ENCODE results near the gene OR5W2.
"Not testable (repeated sequence)": the region's sequence is repeated elsewhere in the genome, so short reads cannot be mapped to it uniquely, and the experiment has no call there.

The OR5W2 gene

DNA sequence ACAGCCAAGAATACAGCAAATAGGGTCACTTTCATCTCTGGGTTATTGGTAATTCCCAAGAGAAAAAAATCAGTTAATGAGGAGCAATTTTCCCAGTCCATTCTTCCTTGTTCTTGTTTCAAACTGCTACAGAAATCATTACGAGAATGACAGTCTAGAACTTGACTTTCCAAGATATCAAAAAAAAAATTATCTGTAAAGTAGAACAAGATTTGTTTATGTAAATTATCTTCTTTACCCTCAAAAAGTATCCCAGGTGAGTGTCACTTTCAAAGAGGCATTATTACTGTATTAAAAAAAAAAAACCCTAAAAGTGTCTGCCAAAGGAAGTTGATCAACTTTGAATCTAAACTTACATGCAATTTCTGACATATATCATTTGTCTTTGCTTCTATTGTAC is at the start of gene OR5W2:
OR5W2 (minus strand) TSS at position 101 of the 400 bp plus-strand sequence; CDS start at position 101, 0 bp downstream.
- DNase-seq: no peak

DNA sequence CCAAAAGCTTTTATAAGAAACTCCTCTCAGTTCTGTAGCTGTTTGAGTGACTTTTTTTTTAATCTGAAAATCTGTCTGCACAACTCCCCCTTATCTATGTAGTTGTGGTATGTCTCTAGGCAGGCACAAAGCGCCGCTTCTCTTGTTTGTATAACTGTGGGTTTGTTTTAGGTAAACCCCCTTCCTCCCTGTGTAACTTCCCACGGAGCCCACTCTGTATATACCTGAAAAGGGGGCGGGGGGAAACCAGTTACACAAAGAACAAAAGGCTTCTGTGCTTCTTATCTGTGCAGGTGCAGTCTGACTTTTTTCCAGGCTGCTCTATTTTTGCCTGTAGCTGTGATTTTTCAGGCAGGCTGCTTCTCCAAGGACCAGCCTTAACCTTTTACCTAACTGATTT is 42.1 kb upstream of the OR5W2 start:
- no peak for DNase-seq

GRCh38 chr11:55949330-55949729 is 34.9 kb upstream of the OR5W2 start:
- DNase-seq: no peak

DNA sequence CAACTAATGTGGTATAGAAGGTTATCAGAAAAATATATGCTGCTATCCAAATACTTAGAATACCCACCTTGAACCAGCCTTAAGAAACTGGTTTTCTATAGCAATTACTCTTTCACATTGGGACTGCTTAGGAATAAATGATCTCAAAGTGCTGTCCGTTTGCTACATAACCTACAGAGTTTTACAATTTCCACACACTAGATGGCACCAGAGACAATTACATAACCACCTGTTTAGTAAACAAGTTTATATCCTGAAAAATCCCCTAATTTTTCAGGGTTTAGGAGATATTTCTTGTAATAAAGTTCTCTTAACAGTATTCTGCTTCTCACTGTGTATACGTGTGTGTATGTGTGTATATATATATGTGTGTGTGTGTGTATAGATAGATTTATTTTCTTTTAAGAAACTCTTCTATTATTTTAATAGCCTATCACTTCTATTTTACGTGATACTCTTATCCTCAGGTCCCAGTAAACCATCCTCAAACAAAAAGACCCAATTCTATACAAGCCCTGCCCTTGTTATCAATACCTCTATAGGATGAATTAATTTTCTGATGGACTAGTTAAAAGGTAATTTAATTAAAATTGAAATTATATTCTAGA is 28.5 kb upstream of the OR5W2 start:
- no peak for DNase-seq

DNA sequence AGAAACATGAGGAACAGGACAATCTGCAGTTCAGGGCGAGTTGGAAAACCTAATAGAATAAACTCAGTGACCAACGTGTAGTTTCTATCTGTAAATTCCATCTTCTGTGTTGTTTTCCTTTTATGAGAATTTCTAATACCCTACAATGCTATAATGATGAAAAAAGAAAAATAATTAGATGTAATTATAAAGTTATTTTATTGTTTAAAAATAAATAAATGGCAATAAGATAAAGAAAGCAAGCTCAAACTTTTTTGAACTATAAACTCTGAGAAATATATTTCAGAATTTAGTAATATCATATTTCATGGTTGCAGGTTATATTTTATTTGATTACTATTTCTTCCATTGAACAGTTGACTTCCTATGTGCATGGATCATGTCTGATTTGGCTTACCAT is 21.9 kb upstream of the OR5W2 start, which contains the start of gene OR5I1:
OR5I1 (minus strand) TSS at position 101 of the 400 bp plus-strand sequence; CDS start at position 101, 0 bp downstream.
- DNase-seq: no peak

DNA sequence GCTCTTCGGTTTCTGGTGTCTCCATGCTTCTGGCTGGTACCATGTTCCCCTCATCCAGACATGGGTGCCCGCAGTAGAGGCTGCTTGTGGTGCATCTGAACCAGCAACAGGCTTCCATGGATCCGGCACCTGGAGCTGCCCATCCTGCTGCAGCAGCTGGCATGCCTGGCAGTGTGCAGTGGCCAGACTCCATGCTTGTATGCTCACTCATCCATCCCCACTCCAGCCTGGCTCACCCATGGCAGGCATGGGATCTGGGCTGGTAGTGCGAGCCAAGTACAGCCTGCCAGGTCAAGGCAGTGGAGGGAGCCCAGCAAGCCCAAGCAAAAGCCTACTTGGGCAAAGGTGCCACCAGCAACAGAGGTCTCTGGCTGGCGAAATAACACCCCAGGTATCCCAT is 6.2 kb upstream of the OR5W2 start:
- DNase-seq: no peak

GRCh38 chr11:55902308-55902707 is 12.1 kb downstream of the OR5W2 start:
- DNase-seq: no peak

DNA sequence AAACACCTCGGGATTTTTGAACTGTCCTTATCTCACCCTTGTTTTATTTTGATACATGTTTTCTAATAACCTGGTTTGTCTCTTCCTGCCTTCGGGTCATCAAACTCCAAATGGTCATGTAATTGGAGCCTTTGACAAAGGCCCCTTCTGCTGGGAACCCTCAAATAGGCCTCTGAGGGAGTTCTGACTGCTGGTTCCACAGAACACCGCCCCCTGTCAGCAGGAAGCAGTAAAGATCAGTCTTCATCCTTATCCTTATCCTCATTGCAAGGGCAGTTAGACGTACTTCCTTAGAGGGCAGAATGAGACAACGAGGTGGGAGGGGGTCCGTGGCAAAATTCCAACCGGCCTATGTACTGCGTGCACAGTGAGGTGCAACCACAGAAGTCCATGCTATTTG is 19.2 kb downstream of the OR5W2 start:
- DNase-seq: no peak

- DNase-seq: not testable (repeated sequence)
These were observed 28.9 kb downstream of the OR5W2 start for GRCh38 chr11:55885481-55885880.

GRCh38 chr11:55884995-55885394 is 29.4 kb downstream of the OR5W2 start:
- not testable (repeated sequence) for DNase-seq

DNA sequence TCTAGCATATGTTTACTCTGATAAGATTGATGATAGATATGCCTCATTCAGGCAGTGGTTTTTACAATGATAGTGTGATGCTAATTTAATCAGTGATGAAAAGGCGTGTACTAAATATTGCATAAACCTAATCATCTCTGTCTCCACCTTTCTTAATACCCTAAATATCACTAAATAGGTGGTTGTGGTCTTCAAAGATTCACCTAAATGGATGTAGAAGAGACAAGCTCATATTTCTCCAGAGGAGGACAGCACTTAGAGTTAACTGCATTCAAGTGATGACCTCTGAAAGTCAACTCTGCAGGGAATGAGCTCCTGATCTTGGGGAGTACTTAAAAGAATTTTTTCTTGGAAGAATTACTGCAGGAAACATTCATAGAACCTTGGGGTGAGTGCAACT is 31.4 kb downstream of the OR5W2 start, which contains the start of gene TRIM51:
TRIM51 (plus strand) TSS at position 301 of the 400 bp plus-strand sequence. CDS start 2,132 bp downstream, outside the sequence.
- not testable (repeated sequence) for DNase-seq

DNA sequence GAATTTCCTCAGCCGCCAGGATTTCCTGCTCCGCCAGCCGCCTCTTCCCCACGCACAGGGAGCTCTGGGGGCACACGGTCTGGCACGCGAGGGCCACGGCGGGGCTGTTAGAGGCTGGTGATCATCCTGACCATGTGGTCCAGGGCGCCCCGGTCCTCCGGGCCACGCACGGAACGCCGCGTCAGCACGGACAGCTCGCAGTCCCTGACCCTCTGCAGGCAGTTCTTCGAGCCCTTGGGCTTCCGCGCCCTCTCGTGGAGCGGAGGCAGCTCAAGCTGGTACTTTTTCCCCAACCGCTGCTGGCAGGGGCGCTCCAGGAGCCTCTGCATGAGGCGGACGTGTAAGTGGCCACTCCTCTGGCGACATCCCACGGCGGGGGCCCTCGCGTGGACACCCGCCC is 41.2 kb downstream of the OR5W2 start:
- DNase-seq: not testable (repeated sequence)

- not testable (repeated sequence) for DNase-seq
These were observed 41.7 kb downstream of the OR5W2 start for GRCh38 chr11:55872731-55873130.

GRCh38 chr11:55867354-55867753 is 47.0 kb downstream of the OR5W2 start:
- not testable (repeated sequence) for DNase-seq
